Trophoblast cell (in vitro differentiated cells and primary cell): ENCODE measurements around the gene ATXN2.
"Not testable (repeated sequence)": the region's sequence is repeated elsewhere in the genome, so short reads cannot be mapped to it uniquely, and the experiment has no call there.

ENCODE experiments used
- DNase-seq, 2 donors: peaks; one replicate each; pipeline ENCODE4 v3.0.0-alpha.2; 2016
- H2AFZ ChIP-seq: 2 replicates; pipeline ENCODE4 v1.6.1; 2013; ENCODE audit warnings: low read length, moderate library complexity, mild to moderate bottlenecking; ENCODE audit not compliant: insufficient read depth, poor library complexity
- H2AK5ac ChIP-seq: 2 replicates; pipeline ENCODE4 v1.6.1; 2013; ENCODE audit warnings: mild to moderate bottlenecking, low read length
- H2BK120ac ChIP-seq: 2 replicates; pipeline ENCODE4 v1.6.1; 2013; ENCODE audit warnings: low read length, mild to moderate bottlenecking, moderate library complexity; ENCODE audit not compliant: insufficient read depth, poor library complexity
- H2BK12ac ChIP-seq: 2 replicates; pipeline ENCODE4 v1.6.1; 2013; ENCODE audit warnings: mild to moderate bottlenecking, low read length, moderate library complexity
- H2BK5ac ChIP-seq: 2 replicates; pipeline ENCODE4 v1.6.1; 2013; ENCODE audit warnings: low read length, low read depth, moderate library complexity, mild to moderate bottlenecking; ENCODE audit not compliant: poor library complexity
- H3K14ac ChIP-seq: 2 replicates; pipeline ENCODE4 v1.6.1; 2013; ENCODE audit warnings: mild to moderate bottlenecking, low read length
- H3K18ac ChIP-seq: 2 replicates; pipeline ENCODE4 v1.6.1; 2013; ENCODE audit warnings: mild to moderate bottlenecking, low read length
- H3K23ac ChIP-seq: 2 replicates; pipeline ENCODE4 v1.6.1; 2013; ENCODE audit warnings: low read length
- H3K27ac ChIP-seq: 2 replicates; pipeline ENCODE4 v1.5.1; 2013; ENCODE audit warnings: low read depth, mild to moderate bottlenecking, inconsistent platforms, low read length, moderate library complexity
- H3K27me3 ChIP-seq: 2 replicates; pipeline ENCODE4 v1.6.1; 2013; ENCODE audit warnings: inconsistent platforms, mild to moderate bottlenecking, low read length, moderate library complexity; ENCODE audit not compliant: insufficient read depth
- H3K36me3 ChIP-seq, 2 experiments: 1 replicate in 1 of 2; 2 replicates in 1 of 2; pipeline ENCODE4 v1.6.1; 2013; ENCODE audit warnings: low read length in 2 of 2, mild to moderate bottlenecking in 2 of 2, moderate library complexity in 1 of 2; ENCODE audit not compliant: insufficient read depth in 2 of 2, control insufficient read depth in 1 of 2
- H3K4ac ChIP-seq: 2 replicates; pipeline ENCODE4 v1.6.1; 2013; ENCODE audit warnings: low read depth, mild to moderate bottlenecking, low read length, moderate library complexity
- H3K4me1 ChIP-seq, 2 experiments: 1 replicate in 1 of 2; 2 replicates in 1 of 2; pipeline ENCODE4 v1.6.1; 2013; ENCODE audit warnings: low read length in 2 of 2, mild to moderate bottlenecking in 2 of 2, moderate library complexity in 1 of 2; ENCODE audit not compliant: insufficient read depth in 2 of 2, control insufficient read depth in 1 of 2
- H3K4me2 ChIP-seq: 2 replicates; pipeline ENCODE4 v1.6.1; 2013; ENCODE audit warnings: inconsistent platforms, mild to moderate bottlenecking, low read length, moderate library complexity
- H3K4me3 ChIP-seq: 2 replicates; pipeline ENCODE4 v1.5.1; 2013; ENCODE audit warnings: mild to moderate bottlenecking, low read depth, low read length, inconsistent platforms
- H3K79me1 ChIP-seq: one replicate; pipeline ENCODE4 v1.6.1; 2013; ENCODE audit warnings: low read length
- H3K79me2 ChIP-seq: 2 replicates; pipeline ENCODE4 v1.6.1; 2013; ENCODE audit warnings: low read length, mild to moderate bottlenecking; ENCODE audit not compliant: control insufficient read depth, insufficient read depth, poor library complexity
- H3K9ac ChIP-seq: 2 replicates; pipeline ENCODE4 v1.6.1; 2013; ENCODE audit warnings: mild to moderate bottlenecking, low read length
- H3K9me3 ChIP-seq: 2 replicates; pipeline ENCODE4 v1.6.1; 2013; ENCODE audit warnings: low read depth, mild to moderate bottlenecking, control low read depth, inconsistent platforms, low read length; ENCODE audit not compliant: insufficient read depth
- H4K12ac ChIP-seq: 2 replicates; pipeline ENCODE4 v1.6.1; 2013; ENCODE audit warnings: low read depth, mild to moderate bottlenecking, low read length, moderate library complexity
- H4K8ac ChIP-seq: 2 replicates; pipeline ENCODE4 v1.6.1; 2013; ENCODE audit warnings: low read depth, mild to moderate bottlenecking, low read length, moderate library complexity
- H4K91ac ChIP-seq: one replicate; pipeline ENCODE4 v1.6.1; 2013; ENCODE audit warnings: low read depth, mild to moderate bottlenecking, low read length, moderate library complexity
- WGBS: extraction: QIAGEN DNeasy Blood & Tissue Kit; methylation state at CpG from one replicate; pipeline ENCODE4 v1.1.7; 2013; ENCODE audit warnings: missing lambda C conversion rate; ENCODE audit not compliant: insufficient read length, insufficient coverage; ENCODE audit errors: extremely low coverage; 5-methylcytosine and 5-hydroxymethylcytosine counted together

ATXN2 gene

DNA sequence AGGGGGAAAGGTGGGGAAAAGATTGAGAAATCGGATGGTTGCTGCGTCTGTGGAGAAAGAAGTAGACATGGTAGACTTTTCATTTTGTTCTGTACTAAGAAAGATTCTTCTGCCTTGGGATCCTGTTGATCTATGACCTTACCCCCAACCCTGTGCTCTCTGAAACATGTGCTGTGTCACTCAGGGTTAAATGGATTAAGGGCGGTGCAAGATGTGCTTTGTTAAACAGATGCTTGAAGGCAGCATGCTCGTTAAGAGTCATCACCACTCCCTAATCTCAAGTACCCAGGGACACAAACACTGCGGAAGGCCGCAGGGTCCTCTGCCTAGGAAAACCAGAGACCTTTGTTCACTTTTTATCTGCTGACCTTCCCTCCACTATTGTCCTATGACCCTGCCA lies 91.4 kb downstream of the ATXN2 start:
- not testable (repeated sequence) for DNase-seq, H3K9ac ChIP-seq, H3K14ac ChIP-seq, H3K4me2 ChIP-seq, H4K8ac ChIP-seq, H4K12ac ChIP-seq, H2BK5ac ChIP-seq, H3K23ac ChIP-seq, H3K27me3 ChIP-seq, H3K18ac ChIP-seq, H3K4me1 ChIP-seq, H3K4me3 ChIP-seq, H2AFZ ChIP-seq, H3K27ac ChIP-seq, H3K4ac ChIP-seq, H4K91ac ChIP-seq, H2AK5ac ChIP-seq, H3K79me1 ChIP-seq, H2BK120ac ChIP-seq, H2BK12ac ChIP-seq, H3K9me3 ChIP-seq, H3K79me2 ChIP-seq
- WGBS, result no CpG with 5 or more reads among the region's 6 CpGs
- H3K36me3 ChIP-seq, result peaks cover 21 to 23% of the 10 kb centered on the region in 2 experiments

DNA sequence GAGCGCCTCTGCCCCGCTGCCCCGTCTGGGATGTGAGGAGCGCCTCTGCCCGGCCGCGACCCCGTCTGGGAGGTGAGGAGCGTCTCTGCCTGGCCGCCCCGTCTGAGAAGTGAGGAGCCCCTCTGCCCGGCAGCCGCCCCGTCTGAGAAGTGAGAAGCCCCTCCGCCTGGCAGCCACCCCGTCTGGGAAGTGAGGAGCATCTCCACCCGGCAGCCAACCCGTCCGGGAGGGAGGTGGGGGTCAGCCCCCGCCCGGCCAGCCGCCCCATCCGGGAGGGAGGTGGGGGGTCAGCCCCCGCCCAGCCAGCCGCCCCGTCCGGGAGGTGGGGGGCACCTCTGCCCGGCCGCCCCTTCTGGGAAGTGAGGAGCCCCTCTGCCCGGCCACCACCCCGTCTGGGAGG lies 91.9 kb downstream of the ATXN2 start:
- not testable (repeated sequence) for H3K79me1 ChIP-seq, H4K91ac ChIP-seq, H3K23ac ChIP-seq, H3K27ac ChIP-seq, H3K4ac ChIP-seq, H2BK12ac ChIP-seq, H3K4me1 ChIP-seq, H3K79me2 ChIP-seq, H2BK5ac ChIP-seq, H3K27me3 ChIP-seq, H3K18ac ChIP-seq, H3K9ac ChIP-seq, H2AK5ac ChIP-seq, H4K12ac ChIP-seq, H2AFZ ChIP-seq, H4K8ac ChIP-seq, H3K14ac ChIP-seq, H3K4me3 ChIP-seq, H2BK120ac ChIP-seq, DNase-seq, H3K9me3 ChIP-seq, H3K4me2 ChIP-seq
- WGBS, result no CpG with 5 or more reads among the region's 31 CpGs
- peaks cover 23 to 24% of the 10 kb centered on the region in 2 experiments for H3K36me3 ChIP-seq

DNA sequence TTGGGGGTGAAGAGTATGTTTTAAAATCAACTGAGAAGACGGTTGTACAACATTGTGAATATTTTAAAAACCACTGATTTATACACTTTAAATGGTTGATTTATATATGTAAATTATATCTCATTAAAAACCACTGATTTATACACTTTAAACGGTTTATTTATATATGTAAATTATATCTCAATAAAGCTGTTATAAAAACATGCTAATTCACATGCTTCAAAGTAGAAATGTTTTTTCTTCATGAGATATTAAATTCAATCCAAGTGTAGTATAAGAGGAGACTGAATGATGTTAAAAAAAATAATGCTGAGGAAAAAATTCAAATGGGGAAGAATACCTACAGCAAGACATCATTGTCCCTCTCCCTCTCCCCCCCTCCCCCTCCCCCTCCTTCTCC lies 92.9 kb downstream of the ATXN2 start:
- no peak overlapping the region for H2BK5ac ChIP-seq
- H4K12ac ChIP-seq, result no peak overlapping the region
- H3K4me2 ChIP-seq, result no peak overlapping the region
- no peak overlapping the region for H2BK12ac ChIP-seq
- H3K4ac ChIP-seq, result no peak overlapping the region
- no peak overlapping the region for H2AK5ac ChIP-seq
- H3K4me1 ChIP-seq, result no peaks in the 10 kb centered on the region
- no CpG with 5 or more reads among the region's 2 CpGs for WGBS
- H4K8ac ChIP-seq, result no peak overlapping the region
- no peak overlapping the region for H3K18ac ChIP-seq
- no peak for DNase-seq
- H3K36me3 ChIP-seq, result peaks cover 21 to 22% of the 10 kb centered on the region in 2 experiments
- no peak overlapping the region for H3K23ac ChIP-seq
- H3K79me2 ChIP-seq, result no peaks in the 10 kb centered on the region
- H3K4me3 ChIP-seq, result no peak overlapping the region
- no peaks in the 10 kb centered on the region for H3K79me1 ChIP-seq
- no peak overlapping the region for H2BK120ac ChIP-seq
- no peaks in the 10 kb centered on the region for H3K9me3 ChIP-seq
- no peak overlapping the region for H3K27ac ChIP-seq
- no peak overlapping the region for H2AFZ ChIP-seq
- no peaks in the 10 kb centered on the region for H3K27me3 ChIP-seq
- H3K9ac ChIP-seq, result no peak overlapping the region
- no peak overlapping the region for H4K91ac ChIP-seq
- H3K14ac ChIP-seq, result no peak overlapping the region

DNA sequence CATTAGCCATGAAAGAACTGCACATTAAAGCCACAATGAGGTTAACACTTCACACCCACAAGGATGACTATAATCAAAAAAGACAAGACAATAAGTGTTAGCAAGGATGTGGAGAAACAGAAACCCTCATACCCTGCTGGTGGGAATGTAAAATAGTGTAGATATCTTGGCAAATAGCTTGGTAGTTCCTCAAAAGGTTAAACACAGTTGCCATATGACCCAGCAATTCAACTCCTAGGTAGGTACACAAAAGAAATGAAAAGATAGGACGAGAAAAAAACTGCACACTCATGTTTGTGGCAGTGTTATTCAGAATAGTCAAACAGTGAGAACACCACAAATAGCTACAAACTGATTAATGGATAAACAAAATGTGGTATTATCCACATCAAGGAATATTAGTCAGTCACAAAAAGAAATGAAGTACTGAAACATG lies 93.5 kb downstream of the ATXN2 start:
- no peak overlapping the region for H3K4me2 ChIP-seq
- peaks cover 21 to 23% of the 10 kb centered on the region in 2 experiments for H3K36me3 ChIP-seq
- no peak overlapping the region for H3K4ac ChIP-seq
- no peak overlapping the region for H3K23ac ChIP-seq
- no peaks in the 10 kb centered on the region for H3K79me2 ChIP-seq
- H3K18ac ChIP-seq, result no peak overlapping the region
- H2AFZ ChIP-seq, result no peak overlapping the region
- no peak overlapping the region for H3K27ac ChIP-seq
- no peak overlapping the region for H4K12ac ChIP-seq
- no peaks in the 10 kb centered on the region for H3K79me1 ChIP-seq
- no peaks in the 10 kb centered on the region for H3K4me1 ChIP-seq
- H3K9ac ChIP-seq, result no peak overlapping the region
- H2BK5ac ChIP-seq, result no peak overlapping the region
- no peak overlapping the region for H4K91ac ChIP-seq
- H3K14ac ChIP-seq, result no peak overlapping the region
- H3K9me3 ChIP-seq, result no peaks in the 10 kb centered on the region
- no peaks in the 10 kb centered on the region for H3K27me3 ChIP-seq
- H4K8ac ChIP-seq, result no peak overlapping the region
- H2BK12ac ChIP-seq, result no peak overlapping the region
- no peak overlapping the region for H2BK120ac ChIP-seq
- no CpG with 5 or more reads among the region's 1 CpG for WGBS
- H2AK5ac ChIP-seq, result no peak overlapping the region
- H3K4me3 ChIP-seq, result no peak overlapping the region
- DNase-seq, result no peak
